ENCODE results near the gene GNAZ.
"Not testable (repeated sequence)": the region's sequence is repeated elsewhere in the genome, so short reads cannot be mapped to it uniquely, and the experiment has no call there.

Gene GNAZ

GRCh38 chr22:23044570-23044969, 25.7 kb upstream of the GNAZ start:
- no peak for DNase-seq

GRCh38 chr22:23045461-23045860, 24.9 kb upstream of the GNAZ start:
- DNase-seq = no peak

GRCh38 chr22:23047265-23047664, 23.1 kb upstream of the GNAZ start:
- DNase-seq = peak in 1 of 14 donors; percentile 38

- no peak for DNase-seq
Measured at GRCh38 chr22:23047742-23048141, 22.6 kb upstream of the GNAZ start.

- not testable (repeated sequence) for DNase-seq
Measured at GRCh38 chr22:23050546-23050945, 19.8 kb upstream of the GNAZ start.

- DNase-seq = no peak
Measured at GRCh38 chr22:23053051-23053707, 17.1 kb upstream of the GNAZ start.

- DNase-seq = no peak
Measured at GRCh38 chr22:23053912-23054530, 16.3 kb upstream of the GNAZ start.

GRCh38 chr22:23054531-23055257, 15.6 kb upstream of the GNAZ start:
- DNase-seq = no peak

GRCh38 chr22:23055449-23056179, 14.7 kb upstream of the GNAZ start:
- no peak for DNase-seq

- DNase-seq = no peak
Measured at GRCh38 chr22:23057331-23057730, 13.0 kb upstream of the GNAZ start.

GRCh38 chr22:23058063-23058462, 12.3 kb upstream of the GNAZ start:
- DNase-seq = no peak

GRCh38 chr22:23058481-23059283, 11.6 kb upstream of the GNAZ start:
- no peak for DNase-seq

- no peak for DNase-seq
Measured at GRCh38 chr22:23059284-23059948, 10.9 kb upstream of the GNAZ start.

- no peak for DNase-seq
Measured at GRCh38 chr22:23060612-23061400, 9.5 kb upstream of the GNAZ start.

- no peak for DNase-seq
Measured at GRCh38 chr22:23061471-23062280, 8.6 kb upstream of the GNAZ start.

GRCh38 chr22:23062616-23063538, 7.4 kb upstream of the GNAZ start:
- DNase-seq = no peak

GRCh38 chr22:23063539-23064380, 6.6 kb upstream of the GNAZ start:
- no peak for DNase-seq

All from C1 segment of cervical spinal cord (tissue), 14 donors.